COLO829 (cell line): ENCODE results near the gene PRDM5.
A peak's percentile ranks its signal among the peaks of the same experiment; 100 is the strongest.

Experiments
- DNase-seq: peaks from one replicate; pipeline ENCODE4 v3.0.0; 2012; ENCODE audit warnings: low spot score

PRDM5 gene

DNA sequence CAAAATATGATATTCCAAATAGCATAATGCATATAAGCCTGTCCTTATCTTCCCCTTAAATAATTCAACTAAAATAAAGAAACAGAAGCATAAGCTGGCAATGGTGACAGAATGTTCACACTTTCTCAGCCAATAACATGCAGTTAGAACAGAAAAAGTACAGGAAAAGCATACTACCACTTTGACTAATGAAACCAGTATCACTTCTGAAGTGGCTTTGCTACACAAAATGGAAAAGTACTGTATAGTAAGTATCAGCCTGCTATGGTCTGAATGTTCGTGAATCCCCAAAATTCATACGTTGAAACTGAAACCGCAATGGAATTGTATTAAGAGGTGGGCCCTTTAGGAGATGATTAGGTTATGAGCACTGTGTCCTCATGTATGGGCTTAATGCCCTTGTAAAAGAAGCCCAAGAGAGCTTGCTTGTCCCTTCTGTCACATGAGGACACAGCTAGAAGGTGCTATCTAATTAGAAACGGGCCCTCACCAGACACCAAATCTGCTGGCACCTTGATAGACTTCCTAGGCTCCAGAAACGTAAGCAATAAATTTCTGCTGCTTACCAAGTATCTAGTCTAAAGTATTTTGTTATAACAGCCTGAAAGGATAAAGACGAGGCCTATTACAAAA lies 102.6 kb downstream of the PRDM5 start:
- DNase-seq = no peak

DNA sequence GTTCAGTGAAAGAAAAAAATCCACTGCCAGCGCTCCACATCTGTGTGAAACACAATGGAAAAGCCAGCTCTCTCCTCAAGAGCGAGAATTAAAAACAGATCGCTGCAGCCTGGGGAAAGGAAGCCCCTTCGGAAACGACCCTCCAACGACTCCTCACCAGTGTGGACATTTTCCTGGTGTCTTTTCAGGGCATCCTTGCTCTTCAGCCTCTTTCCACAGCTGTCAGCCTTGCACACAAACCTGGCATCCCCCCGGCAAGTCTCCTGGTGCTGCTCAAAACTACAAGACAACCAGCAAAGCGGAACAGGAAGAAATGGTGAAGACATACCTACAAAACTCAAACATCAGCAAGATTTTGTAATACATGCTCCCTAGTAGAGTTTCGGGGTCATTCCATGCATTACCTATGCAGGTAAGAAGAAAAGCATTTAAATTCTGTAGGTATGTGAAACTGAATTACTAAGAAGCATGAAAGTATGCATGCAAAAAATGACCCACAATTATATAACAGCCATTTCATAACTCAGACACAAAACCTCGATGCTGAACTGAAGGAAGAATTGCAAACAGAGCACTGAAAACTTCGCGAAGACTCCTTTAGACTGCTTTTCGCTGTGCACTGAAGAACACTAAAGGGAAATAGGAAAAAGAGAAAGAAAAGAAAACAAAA lies 106.1 kb downstream of the PRDM5 start:
- no peak for DNase-seq

DNA sequence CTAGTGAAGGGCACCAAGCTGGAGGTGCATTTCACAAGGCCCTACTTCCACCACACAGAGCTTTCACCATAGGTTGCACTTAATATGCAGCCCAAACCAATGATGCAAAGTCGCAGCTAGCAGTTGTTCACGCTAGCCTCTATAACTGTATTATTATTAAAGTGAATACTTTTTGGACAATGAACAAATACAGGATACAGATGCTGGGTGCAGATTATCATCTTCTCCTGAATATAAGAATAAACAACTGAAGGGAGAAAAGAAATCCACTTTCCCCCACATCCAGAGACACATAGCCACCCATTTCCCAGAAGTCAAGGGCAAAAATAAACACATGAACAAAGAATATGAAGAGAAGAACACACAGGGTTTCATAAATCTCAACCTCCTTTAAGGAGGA lies 107.2 kb downstream of the PRDM5 start:
- no peak for DNase-seq

DNA sequence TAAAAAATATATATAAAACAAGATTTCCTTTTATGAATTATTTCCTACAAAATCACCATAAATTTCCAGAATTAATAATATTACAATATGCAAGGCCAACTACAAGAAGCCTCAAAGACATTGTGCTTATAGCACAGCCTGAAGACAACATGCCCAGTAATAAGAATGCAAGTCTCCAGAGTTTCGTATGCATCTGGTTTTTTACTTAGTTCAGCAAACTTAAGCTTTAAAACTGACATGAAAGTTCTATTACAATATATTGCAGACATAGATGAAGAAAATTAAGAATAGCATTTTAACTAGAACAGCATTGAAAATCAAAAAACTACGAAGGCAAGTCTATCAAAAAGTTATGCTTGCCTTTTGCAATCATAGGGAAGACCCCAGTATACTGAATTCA lies 107.6 kb downstream of the PRDM5 start:
- no peak for DNase-seq

DNA sequence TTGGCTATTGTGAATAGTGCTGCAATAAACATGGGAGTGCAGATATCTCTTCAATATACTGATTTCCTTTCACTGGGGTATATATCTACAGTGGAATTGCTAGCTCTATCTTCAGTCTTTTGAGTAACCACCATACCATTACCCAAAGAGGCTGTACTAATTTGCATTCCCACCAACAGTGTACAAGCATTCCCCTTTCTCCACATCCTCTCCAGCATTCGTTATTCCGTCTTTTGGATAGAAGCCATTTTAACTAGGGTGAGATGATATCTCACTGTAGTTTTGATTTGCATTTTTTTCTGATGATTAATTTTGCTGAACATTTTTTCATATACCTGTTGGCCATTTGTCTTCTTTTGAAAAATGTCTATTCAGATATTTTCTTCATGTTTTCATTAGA lies 110.3 kb downstream of the PRDM5 start:
- DNase-seq = no peak

DNA sequence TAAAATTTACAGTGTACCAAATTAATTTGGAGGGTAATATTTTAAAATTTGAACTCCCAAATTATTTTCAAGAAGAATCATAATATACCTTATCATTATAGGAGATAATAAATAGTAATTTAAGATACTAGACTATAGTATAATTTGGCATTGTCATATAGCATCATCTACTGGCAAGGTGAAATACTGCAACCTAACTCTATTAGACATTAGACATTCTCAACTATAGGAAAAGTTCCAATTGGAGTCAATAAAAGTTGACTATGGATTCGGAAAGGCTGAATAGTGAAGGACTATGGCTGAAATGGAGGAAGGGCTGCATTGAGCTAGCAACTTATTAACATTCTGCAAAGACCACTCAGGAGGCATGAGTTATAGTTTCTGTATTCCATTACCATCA lies 113.0 kb downstream of the PRDM5 start:
- no peak for DNase-seq

DNA sequence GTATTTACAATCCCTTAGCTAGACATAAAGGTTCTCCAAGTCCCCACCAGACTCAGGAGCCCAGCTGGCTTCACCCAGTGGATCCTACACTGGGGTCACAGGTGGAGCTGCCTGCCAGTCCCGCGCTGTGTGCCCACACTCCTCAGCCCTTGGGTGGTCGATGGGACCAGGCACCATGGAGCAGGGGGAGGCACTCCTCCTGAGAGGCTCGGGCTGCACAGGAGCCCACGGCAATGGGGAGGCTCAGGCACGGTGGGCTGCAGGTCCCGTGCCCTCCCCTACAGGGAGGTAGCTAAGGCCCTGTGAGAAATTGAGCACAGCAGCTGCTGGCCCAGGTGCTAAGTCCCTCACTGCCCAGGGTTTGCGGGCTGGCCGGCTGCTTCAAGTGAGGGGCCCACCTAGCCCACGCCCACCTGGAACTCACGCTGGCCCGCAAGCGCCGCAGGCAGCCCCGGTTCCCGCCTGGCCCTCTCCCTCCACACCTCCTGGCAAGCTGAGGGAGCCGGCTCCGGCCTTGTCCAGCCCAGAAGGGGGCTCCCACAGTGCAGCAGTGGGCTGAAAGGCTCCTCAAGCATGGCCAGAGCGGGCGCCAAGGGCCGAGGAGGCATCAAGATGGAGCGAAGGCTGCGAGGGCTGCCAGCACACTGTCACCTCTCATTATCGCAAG lies 113.9 kb downstream of the PRDM5 start:
- no peak for DNase-seq

DNA sequence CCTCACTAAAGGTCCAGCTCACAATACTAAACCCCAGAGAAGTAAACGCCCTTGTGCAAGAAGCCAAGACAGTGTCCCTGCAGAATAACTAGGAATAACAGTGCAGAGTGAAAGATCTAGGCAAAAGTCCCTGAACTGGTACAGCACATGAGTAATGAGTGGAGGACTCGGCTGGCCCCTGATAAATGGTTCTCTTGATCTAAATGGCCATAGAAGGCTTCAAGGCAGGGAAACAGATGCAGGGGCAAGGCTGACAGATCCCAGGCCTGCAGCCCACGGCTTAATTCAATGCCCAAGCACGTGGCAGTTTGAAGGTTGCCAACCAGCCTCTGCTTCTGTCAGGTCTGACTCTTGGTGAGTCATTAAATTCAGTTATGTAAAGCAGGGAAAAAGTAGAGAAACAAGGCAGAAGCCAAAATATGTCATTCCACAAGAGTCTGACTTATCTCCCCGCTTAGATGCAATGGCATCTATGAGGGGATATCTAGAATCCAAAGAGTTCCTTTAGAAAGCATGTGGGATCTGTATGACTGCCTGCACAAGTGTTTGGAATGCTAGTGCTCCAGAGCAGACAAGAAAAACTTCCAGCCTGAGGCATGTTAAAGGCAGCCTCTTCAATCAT lies 121.3 kb downstream of the PRDM5 start:
- no peak for DNase-seq

DNA sequence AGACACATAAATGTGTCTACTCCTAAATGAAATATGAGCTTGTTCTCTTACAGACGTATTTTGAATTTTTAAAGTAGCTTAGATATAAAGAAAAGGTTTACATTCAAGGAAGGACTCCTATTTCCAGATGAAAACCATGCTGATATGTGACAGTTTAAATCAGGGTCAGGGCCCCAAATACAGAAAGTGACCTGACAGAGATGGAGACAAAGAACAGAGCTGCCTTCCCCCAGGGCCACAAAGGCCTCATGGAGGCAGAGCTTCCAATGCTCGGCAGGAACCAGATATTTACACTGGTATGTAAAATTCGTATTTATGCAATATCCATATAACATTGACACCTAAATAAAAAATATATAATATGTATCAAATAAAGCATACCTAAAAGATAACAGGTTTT lies 124.0 kb downstream of the PRDM5 start:
- DNase-seq = no peak

DNA sequence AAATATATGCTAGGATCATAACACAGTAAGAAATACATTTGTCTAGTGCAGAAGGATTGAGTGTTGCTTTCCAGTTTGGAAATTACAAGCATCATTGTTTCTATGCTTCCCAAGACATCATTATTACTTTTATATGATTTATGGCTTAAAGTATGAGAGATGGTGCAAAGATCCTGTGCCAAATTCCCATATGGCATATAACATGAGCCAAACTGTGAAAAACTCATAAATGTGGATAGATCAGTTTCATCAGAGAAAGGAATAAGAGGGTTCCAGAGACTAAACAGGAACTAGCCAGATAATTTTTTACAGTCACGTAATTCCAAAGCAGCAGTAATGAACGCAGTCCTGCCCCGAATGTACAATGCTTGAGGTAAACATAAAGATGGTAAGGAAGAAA lies 126.3 kb downstream of the PRDM5 start:
- DNase-seq = no peak

DNA sequence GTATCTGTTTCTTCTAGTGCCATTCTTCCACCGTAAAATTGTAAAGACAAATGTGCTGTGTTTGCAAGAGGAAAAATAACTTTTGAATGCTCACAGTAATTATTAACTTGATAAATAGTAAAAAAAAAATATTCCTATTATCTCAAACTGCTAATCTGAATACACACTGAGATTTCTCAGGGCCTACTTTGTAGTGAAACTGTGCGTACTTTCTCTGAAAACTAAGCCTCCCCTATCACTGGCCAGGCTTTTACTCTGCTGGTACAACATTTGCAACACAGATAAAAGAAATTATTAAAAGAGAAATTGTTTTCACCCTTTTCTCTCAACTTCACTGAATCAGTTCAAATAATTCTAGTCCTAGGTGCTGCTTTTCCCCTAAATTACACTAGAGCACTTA lies 137.3 kb downstream of the PRDM5 start:
- DNase-seq = no peak

DNA sequence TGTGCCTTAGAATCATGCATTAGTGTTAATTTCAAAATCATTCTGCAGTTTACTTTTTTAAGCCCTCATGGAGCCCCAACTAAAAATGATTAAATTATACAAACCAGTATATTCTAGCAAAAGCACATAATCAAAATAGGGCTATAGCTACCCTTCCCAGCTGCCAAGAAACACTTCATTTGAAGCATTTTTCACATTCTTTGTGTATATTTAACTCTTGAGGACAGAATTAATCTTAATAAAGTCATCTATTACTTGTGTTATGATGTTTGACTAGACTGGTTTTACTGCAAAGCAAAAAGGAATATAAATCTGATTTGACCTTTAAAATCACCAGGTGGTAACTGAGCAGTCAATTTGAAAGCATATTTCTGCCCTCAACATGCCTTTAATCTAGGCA lies 145.1 kb downstream of the PRDM5 start:
- no peak for DNase-seq

DNA sequence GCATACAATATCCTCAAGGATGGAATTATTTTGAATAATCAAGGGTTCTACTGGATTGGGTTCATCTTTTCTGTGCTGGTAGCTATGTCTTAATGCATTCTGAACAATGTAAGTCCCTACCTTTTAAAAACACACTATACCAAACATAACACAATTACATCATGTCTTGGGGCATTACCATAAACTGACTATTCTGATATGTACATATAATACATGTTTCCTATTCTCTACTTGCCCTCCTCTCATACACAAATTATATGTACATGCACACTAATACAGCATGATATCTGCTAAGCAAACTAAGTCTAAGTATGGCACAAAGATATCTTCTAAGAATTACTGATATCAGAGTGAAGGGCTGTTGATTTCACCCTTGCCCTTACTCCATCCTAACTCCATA lies 147.1 kb downstream of the PRDM5 start:
- DNase-seq = no peak

DNA sequence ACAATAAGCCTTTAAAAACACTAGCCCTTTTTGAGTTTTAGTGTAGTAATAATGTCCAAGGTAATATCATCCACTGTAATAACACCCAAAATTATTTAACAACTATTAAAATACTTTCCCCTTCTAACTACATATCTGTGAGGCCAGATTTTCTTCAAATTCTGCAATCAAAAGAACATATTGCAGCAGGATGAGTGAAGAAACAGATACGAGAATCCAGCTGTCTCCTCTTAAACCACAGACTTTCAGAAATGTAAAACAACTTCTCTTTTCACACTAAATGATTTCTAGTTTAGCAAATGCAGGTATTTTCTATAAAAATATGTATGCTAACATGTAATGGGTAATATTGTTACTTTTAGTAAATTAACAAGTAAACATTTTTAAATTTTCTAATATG lies 148.9 kb downstream of the PRDM5 start:
- DNase-seq = no peak

DNA sequence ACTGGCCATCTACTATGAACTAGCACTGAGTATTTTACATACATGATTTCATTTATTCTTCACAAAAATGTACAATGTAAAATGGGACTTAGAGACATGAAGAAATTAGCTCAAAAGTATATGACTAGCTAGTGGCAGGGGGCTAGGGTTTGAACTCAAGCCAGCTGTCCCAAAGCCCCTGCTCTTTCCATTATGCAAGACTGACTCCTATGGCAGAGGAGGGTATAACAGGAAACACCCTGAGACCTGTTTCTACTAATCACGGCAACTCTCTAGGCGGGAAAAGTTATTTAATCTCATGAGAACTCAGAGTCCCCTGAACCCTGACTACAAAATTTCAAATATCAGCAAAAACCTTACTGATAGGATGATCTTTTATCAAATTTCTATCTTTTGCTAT lies 150.6 kb downstream of the PRDM5 start:
- DNase-seq = no peak

DNA sequence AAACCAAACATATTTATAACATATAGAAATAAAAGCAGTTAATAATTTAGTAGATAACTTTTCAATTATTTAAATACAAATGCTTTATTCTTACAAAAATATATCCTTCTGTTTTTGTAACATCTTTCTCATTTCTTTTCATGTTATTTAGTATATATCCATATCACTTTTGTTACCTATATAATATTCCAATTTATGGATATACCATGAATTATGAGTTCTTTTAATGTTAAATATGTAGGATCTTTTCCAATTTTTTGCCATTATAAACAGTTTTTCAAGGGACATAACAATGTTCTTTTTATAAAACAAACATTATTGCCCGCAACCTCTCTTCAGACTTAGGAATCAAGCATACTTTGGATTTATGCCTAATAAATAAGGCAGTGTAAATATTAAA lies 151.6 kb downstream of the PRDM5 start:
- no peak for DNase-seq

DNA sequence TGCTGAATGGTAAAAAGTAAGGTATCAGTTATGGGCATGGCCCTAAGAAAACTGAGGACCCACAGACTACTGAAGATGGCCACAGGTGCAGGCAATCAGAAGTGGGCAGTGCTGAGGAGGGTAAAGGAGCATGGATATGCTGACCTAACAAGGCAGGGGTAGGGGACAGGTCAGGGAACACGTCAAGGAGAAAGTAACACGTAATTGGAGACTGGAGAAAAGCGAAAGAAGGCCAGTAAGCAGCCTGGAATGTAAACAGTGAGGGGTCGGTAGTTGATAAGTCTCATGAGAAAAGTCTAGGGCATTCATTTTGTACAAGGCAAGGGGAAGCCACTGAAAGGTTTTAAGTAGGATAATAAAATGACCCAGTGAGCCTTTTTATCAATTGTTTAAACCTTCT lies 153.3 kb downstream of the PRDM5 start:
- DNase-seq = peak; percentile 12

DNA sequence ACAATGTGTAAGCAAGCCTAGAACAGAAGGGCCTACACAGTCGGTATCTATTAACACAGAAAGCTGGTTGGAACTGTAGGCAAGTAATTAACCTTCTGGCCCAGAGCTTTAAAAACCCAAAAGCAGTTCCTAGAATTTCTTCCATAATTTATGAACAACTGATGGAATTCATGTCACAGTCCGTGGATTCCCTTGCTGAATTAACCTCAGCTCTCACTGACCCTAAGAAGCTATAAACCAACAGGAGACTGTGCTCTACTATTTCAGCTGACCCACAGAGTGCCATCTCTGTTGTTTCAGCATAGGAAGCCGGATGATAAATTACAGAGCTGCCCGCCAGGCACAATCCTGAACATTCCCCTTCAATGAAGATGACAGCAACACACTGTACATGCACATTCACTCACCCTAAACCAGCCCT lies 157.3 kb downstream of the PRDM5 start:
- DNase-seq = no peak

DNA sequence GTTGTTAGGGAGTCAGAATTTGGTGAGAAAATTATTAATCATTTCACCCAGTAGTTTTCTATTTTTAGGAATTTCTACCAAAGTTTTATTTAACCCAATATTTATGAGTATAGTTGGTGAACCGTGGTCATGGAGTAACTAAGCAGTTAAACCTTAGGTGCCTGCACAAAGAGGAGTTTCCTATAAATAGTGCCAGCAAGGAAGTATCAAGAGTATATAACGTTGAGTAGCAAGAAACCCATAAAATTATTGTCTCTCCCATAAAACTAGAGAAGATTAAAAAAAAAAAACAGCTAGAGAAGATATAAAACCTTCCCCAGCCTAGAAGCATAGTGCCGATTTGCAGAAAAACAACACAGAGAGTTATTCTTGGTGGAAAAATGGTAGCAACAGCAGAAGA lies 158.9 kb downstream of the PRDM5 start:
- no peak for DNase-seq

DNA sequence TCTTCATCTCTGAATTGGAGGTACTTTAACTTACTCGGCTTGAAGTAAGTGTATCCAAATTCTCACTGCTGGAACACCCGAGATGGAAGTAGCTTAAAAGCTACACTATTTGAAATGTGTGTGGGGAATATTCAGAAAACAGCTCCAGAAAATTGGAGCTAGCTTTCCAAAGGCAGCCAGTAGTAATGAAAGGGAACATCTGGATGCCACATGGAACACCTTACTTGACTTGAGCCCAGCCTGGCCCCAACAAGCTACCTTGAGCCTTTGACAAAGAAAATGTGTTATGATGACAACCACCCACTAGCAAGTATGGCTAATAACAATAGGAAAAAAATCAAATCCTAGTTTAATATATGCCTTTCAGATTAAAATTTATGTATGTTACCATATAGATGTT lies 161.5 kb downstream of the PRDM5 start:
- DNase-seq = no peak

DNA sequence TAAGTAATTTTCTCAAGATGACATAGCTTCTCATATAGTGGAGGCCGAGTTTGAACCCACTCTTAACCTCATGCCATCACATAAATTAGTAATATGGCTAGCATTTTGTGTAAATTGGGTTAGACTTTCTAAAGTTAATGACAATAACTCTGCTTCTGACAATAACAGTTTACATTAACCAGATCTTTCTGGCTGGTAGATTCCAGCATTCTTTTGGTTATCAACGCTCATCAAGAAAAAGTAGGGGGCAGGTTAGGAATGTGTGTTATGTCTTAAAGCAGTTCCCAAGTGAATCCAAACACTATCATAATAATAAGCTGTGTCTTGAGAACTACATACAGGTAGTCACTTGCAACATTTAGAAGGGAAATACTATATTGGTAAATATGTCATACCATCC lies 162.5 kb downstream of the PRDM5 start:
- no peak for DNase-seq

DNA sequence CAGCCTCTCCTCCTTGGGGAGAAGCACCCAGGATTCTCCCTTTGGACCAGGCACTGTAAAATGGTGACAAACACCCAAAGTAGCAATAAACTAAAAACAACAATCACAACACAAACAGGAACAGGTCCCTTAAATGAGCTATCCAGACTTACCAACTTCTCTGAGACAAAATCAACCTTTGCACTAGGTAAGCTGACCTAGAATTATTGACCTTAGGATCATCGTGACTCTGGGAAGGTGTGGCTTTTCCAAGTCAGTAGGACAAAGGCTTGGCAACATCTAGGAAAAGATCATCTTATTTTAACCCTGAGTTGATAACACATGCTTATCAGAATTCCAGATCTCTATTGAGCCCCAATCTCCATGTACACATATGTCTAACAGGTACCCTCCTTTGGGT lies 166.7 kb downstream of the PRDM5 start:
- DNase-seq = no peak

DNA sequence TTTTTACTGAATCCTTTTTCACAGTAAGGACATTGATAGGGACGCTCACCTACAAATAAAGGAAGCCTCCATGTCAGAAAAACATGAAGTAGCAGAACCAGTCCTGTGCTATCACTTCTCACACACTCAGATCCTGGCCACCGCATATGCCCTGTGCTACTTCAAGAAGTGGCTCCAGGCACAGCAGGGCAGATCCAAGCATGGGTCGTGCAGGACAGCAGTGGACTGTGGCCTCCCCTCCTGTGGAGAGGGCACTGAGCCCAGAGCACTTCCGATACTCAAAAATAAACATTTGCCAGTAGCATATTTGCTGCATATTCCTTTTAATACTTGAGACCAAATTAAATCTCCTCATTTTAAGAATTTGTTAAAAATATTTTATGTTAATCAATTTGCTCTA lies 167.9 kb downstream of the PRDM5 start:
- no peak for DNase-seq
